B cell (primary cell): ENCODE results near the gene PVR. TPM values are rescaled to one million over a fixed set of nuclear protein-coding genes. Genes with fewer than 3 reads are reported as not detected.

Source experiments
- ATAC-seq: fragments of 200-7000 bp; cut with Tn5 transposase; one replicate; pipeline ENCODE4 v1.10.0; 2021; ENCODE audit warnings: low read depth, mild to moderate bottlenecking, moderate number of reproducible peaks, moderate library complexity
- CTCF ChIA-PET: fragments of 350-600 bp; sonication (Branson Sonifier 250); formaldehyde crosslinking; loops from one replicate; lab custom pipeline; 2021; ENCODE audit warnings: antibody characterized with exemption, inconsistent platforms; lab: Charles Lee
- POLR2A ChIA-PET: fragments of 350-600 bp; sonication (Branson Sonifier 250); formaldehyde crosslinking; loops from one replicate; lab custom pipeline; 2021; ENCODE audit warnings: antibody characterized with exemption; lab: Charles Lee
- DNase-seq: peaks from one replicate; pipeline ENCODE4 v3.0.0; 2013
- H2AFZ ChIP-seq: 2 replicates; pipeline ENCODE4 v1.6.1; 2012; ENCODE audit warnings: mild to moderate bottlenecking, low read depth, low read length; ENCODE audit not compliant: insufficient read depth, poor library complexity, severe bottlenecking
- H3K27ac ChIP-seq, 2 donors: 1 replicate in 1 of 2; 2 replicates in 1 of 2; pipeline ENCODE4 v1.5.1; 2012 to 2013; ENCODE audit warnings: low read length in 2 of 2, mild to moderate bottlenecking in 2 of 2, moderate library complexity in 1 of 2
- H3K27me3 ChIP-seq, 4 experiments: fragments of 200-600 bp in 1 of 4; sonication (generic) in 1 of 4; replicated peaks in 1 of 4; 1 replicate in 2 of 4; 2 replicates in 2 of 4; pipeline versions ENCODE4 v1.6.1 to v1.7.0; 2013 to 2016; ENCODE audit warnings: low read length in 3 of 4, mild to moderate bottlenecking in 2 of 4, mixed read lengths in 1 of 4, moderate library complexity in 1 of 4; ENCODE audit not compliant: insufficient read depth in 4 of 4, control insufficient read depth in 3 of 4; ENCODE audit errors: control extremely low read depth in 1 of 4
- H3K36me3 ChIP-seq, 2 experiments: replicated peaks in 1 of 2; 1 replicate in 1 of 2; 2 replicates in 1 of 2; pipeline versions ENCODE4 v1.6.1 to v1.7.1; 2013; ENCODE audit warnings: low read length in 1 of 2; ENCODE audit not compliant: insufficient read depth in 2 of 2, control insufficient read depth in 1 of 2; ENCODE audit errors: control extremely low read depth in 1 of 2, extremely low read depth in 1 of 2
- H3K4me1 ChIP-seq, 2 donors: fragments of 200-600 bp in 1 of 2; sonication (generic) in 1 of 2; 1 replicate in 1 of 2; 2 replicates in 1 of 2; pipeline versions ENCODE4 v1.5.1 to v1.6.1; 2013 to 2017; ENCODE audit warnings: low read length in 2 of 2; ENCODE audit not compliant: control insufficient read depth in 2 of 2, insufficient read depth in 2 of 2
- H3K4me2 ChIP-seq: replicated peaks from 2 replicates; pipeline ENCODE3; 2012; ENCODE audit warnings: mild to moderate bottlenecking, low read depth, low read length; ENCODE audit not compliant: poor library complexity, severe bottlenecking
- H3K4me3 ChIP-seq, 5 experiments: fragments of 200-600 bp in 1 of 5; sonication (generic) in 1 of 5; 1 replicate in 3 of 5; 2 replicates in 2 of 5; pipeline versions ENCODE4 v1.5.1 to v1.7.0; 2011 to 2016; ENCODE audit warnings: low read length in 4 of 5, mild to moderate bottlenecking in 4 of 5, low read depth in 2 of 5, control low read depth in 1 of 5, moderate library complexity in 1 of 5; ENCODE audit not compliant: insufficient read depth in 1 of 5; ENCODE audit errors: control extremely low read depth in 1 of 5, extremely low read depth in 1 of 5
- H3K79me2 ChIP-seq: fragments of 200-600 bp; sonication (generic); one replicate; pipeline ENCODE4 v1.6.0; 2016; ENCODE audit warnings: low read length; ENCODE audit not compliant: control insufficient read depth, insufficient read depth
- H3K9ac ChIP-seq: fragments of 200-600 bp; sonication (generic); 2 replicates; pipeline ENCODE4 v1.6.1; 2017; ENCODE audit warnings: mild to moderate bottlenecking, low read length, moderate library complexity
- H3K9me3 ChIP-seq, 3 donors: one replicate each; pipeline versions ENCODE4 v1.6.1 to v1.7.1; 2013; ENCODE audit warnings: low read length in 2 of 3; ENCODE audit not compliant: control insufficient read depth in 2 of 3, insufficient read depth in 1 of 3; ENCODE audit errors: control extremely low read depth in 1 of 3
- H4K20me1 ChIP-seq: 2 replicates; pipeline ENCODE4 v1.6.0; 2012; ENCODE audit warnings: mild to moderate bottlenecking, low read length; ENCODE audit not compliant: insufficient read depth, control insufficient read depth, poor library complexity, severe bottlenecking
- H3K27ac Mint-ChIP-seq: one replicate; pipeline ENCODE4 v1.8.0; 2021; ENCODE audit warnings: mixed read lengths
- H3K27me3 Mint-ChIP-seq: one replicate; pipeline ENCODE4 v1.8.0; 2021; ENCODE audit warnings: mixed read lengths
- H3K4me1 Mint-ChIP-seq: one replicate; pipeline ENCODE4 v1.8.0; 2021; ENCODE audit warnings: mixed read lengths
- H3K4me3 Mint-ChIP-seq: one replicate; pipeline ENCODE4 v1.8.0; 2021; ENCODE audit warnings: mixed read lengths
- H3K9me3 Mint-ChIP-seq: one replicate; pipeline ENCODE4 v1.8.0; 2022; ENCODE audit warnings: mixed read lengths; ENCODE audit not compliant: insufficient read depth
- CTCF ChIP-seq: fragments of 200-600 bp; IDR thresholded peaks from one replicate; pipeline ENCODE4 v1.8.0; 2022; ENCODE audit warnings: antibody characterized with exemption, mild to moderate bottlenecking
- EZH2 ChIP-seq: IDR thresholded peaks from 2 replicates; pipeline ENCODE4 v1.6.1; 2012; ENCODE audit warnings: borderline replicate concordance, low read depth, mild to moderate bottlenecking, moderate library complexity, low read length; ENCODE audit not compliant: insufficient read depth, poor library complexity, severe bottlenecking
- WGBS: methylation state at CpG from one replicate; pipeline ENCODE4 v1.1.5; 2013; ENCODE audit warnings: missing lambda C conversion rate; ENCODE audit not compliant: insufficient coverage; 5-methylcytosine and 5-hydroxymethylcytosine counted together
- intact Hi-C: fragments of 100-400 bp; cut with micrococcal nuclease; formaldehyde crosslinking; loops from one replicate; pipeline ENCODE4 v1.10.0; 2022
- polyA plus RNA-seq: library from polyadenylated mRNA; depleted of rRNA; stranded (reverse); fragments of >200 nt; gene quantifications from 2 replicates; pipeline ENCODE4 v1.2.3, GENCODE V29; 2012
- total RNA-seq, 2 donors: library from RNA; stranded (reverse); fragments of 120-200 nt in 1 of 2; gene quantifications; 1 replicate in 1 of 2; 2 replicates in 1 of 2; pipeline versions ENCODE4 v1.2.3 to v1.2.4, GENCODE V29; 2013 to 2022

Gene PVR
- total and polyA plus RNA-seq, 2 donors (not counting 1 experiment from before 2014, with no cell fraction given) = 0.09 to 0.67 TPM

GRCh38 chr19:44702551-44703176 lies 59.0 kb downstream of the PVR start:
- TF ChIP-seq EZH2 (no peak), CTCF (no peak)
- no peak overlapping the region for H3K27ac Mint-ChIP-seq
- Histone ChIP-seq H3K9me3 (peaks cover 0 to 3% (median 0%) of the 10 kb centered on the region in 3 donors), H4K20me1 (no peaks in the 10 kb centered on the region), H3K4me3 (no peak overlapping the region), H3K27ac (no peak overlapping the region), H3K9ac (no peak overlapping the region), H3K79me2 (no peaks in the 10 kb centered on the region), H3K36me3 (no peaks in the 10 kb centered on the region), H3K4me1 (no peaks in the 10 kb centered on the region), H3K4me2 (no peak overlapping the region), H3K27me3 (peaks cover 0 to 6% (median 2%) of the 10 kb centered on the region in 4 experiments), H2AFZ (no peak overlapping the region)
- H3K27me3 Mint-ChIP-seq = peaks cover 24% of the 10 kb centered on the region
- CTCF ChIA-PET = interaction anchor here (1.6 kb wide), 1 partner anchor 21 kb away, joined by 7 read pairs; no protein-coding TSS in a partner anchor
- DNase-seq (no peak), ATAC-seq (no peak)
- intact Hi-C loops = no loop called here
- no peak overlapping the region for H3K4me3 Mint-ChIP-seq
- no peaks in the 10 kb centered on the region for H3K4me1 Mint-ChIP-seq
- H3K9me3 Mint-ChIP-seq = no peaks in the 10 kb centered on the region
- POLR2A ChIA-PET = no interaction called here
- 90% methylated on average over 15 of the region's 17 CpGs for WGBS

- POLR2A ChIA-PET = no interaction called here
- WGBS = 93% methylated on average over 27 of the region's 28 CpGs
- Histone ChIP-seq H3K27ac (no peak overlapping the region), H3K36me3 (no peaks in the 10 kb centered on the region), H3K4me3 (no peak overlapping the region), H3K9me3 (peaks cover 0 to 3% (median 0%) of the 10 kb centered on the region in 3 donors), H3K27me3 (peaks cover 0 to 7% (median 2%) of the 10 kb centered on the region in 4 experiments), H2AFZ (no peak overlapping the region), H3K9ac (no peak overlapping the region), H4K20me1 (no peaks in the 10 kb centered on the region), H3K4me1 (no peaks in the 10 kb centered on the region), H3K79me2 (no peaks in the 10 kb centered on the region), H3K4me2 (no peak overlapping the region)
- Mint-ChIP-seq H3K9me3 (no peaks in the 10 kb centered on the region), H3K4me1 (no peaks in the 10 kb centered on the region), H3K4me3 (no peak overlapping the region), H3K27ac (no peak overlapping the region), H3K27me3 (peaks cover 16% of the 10 kb centered on the region)
- intact Hi-C loops = no loop called here
- CTCF ChIA-PET = interaction anchor here (1.6 kb wide), 1 partner anchor 20 kb away, joined by 7 read pairs; no protein-coding TSS in a partner anchor
- DNase-seq (no peak), ATAC-seq (no peak)
- no peak for TF ChIP-seq CTCF
- no peak for TF ChIP-seq EZH2
These were observed 59.8 kb downstream of the PVR start for GRCh38 chr19:44703336-44704078.
